Astrocyte of the cerebellum (primary cell): ENCODE results near the gene LIPJ.
A peak's percentile ranks its signal among the peaks of the same experiment; 100 is the strongest.

Experiments used
- DNase-seq: peaks from one replicate; pipeline ENCODE4 v3.0.0-alpha.2; 2011; ENCODE audit warnings: low read depth
- H3K4me3 ChIP-seq: 2 replicates; pipeline ENCODE4 v1.5.1; 2011; ENCODE audit warnings: mild to moderate bottlenecking, low read depth, low read length, moderate library complexity
- CTCF ChIP-seq: IDR thresholded peaks from 2 replicates; pipeline ENCODE4 v1.5.1; 2012; ENCODE audit warnings: low read length, low read depth, moderate library complexity, mild to moderate bottlenecking; ENCODE audit errors: missing control alignments
- in situ Hi-C: cut with HindIII; loops from 2 replicates; pipeline ENCODE4 v1.10.0; 2017; ENCODE audit warnings: low sequenced_read_pairs

The LIPJ gene

GRCh38 chr10:88557256-88557655, 29.3 kb upstream of the LIPJ start:
- TF ChIP-seq CTCF = no peak
- in situ Hi-C loops = no loop called here
- no peak overlapping the region for H3K4me3 ChIP-seq

GRCh38 chr10:88557658-88558057, 28.9 kb upstream of the LIPJ start:
- H3K4me3 ChIP-seq = no peak overlapping the region
- TF ChIP-seq CTCF = no peak
- peak; percentile 57 for DNase-seq
- in situ Hi-C loops = no loop called here

More at GRCh38 chr10:88557256-88557655, 29.3 kb upstream of the LIPJ start:
- no peak for DNase-seq

GRCh38 chr10:88562152-88562551, 24.4 kb upstream of the LIPJ start:
- no peak for TF ChIP-seq CTCF
- no peak for DNase-seq
- in situ Hi-C loops = no loop called here
- H3K4me3 ChIP-seq = no peak overlapping the region

- no peak overlapping the region for H3K4me3 ChIP-seq
- peak; percentile 19 for DNase-seq
- in situ Hi-C loops = no loop called here
- peak; percentile 7 for TF ChIP-seq CTCF
Observed at GRCh38 chr10:88565072-88565471, 21.5 kb upstream of the LIPJ start.

- no peak for TF ChIP-seq CTCF
- in situ Hi-C loops = no loop called here
- DNase-seq = no peak
- H3K4me3 ChIP-seq = peak overlapping the region; percentile 51
Observed at GRCh38 chr10:88582411-88582805, 4.2 kb upstream of the LIPJ start.

- peak; percentile 75 for TF ChIP-seq CTCF
- in situ Hi-C loops = no loop called here
- peak; percentile 6 for DNase-seq
- peak within 1 kb of the TSS; percentile 51 for H3K4me3 ChIP-seq
Observed at GRCh38 chr10:88582806-88583583, 3.6 kb upstream of the LIPJ start, which contains the start of gene RNLS. RNLS (minus strand) TSS chr10:88583318.

GRCh38 chr10:88583584-88583957, 3.0 kb upstream of the LIPJ start:
- no peak for TF ChIP-seq CTCF

More at GRCh38 chr10:88583584-88583957, 3.0 kb upstream of the LIPJ start:
- in situ Hi-C loops = no loop called here
- peak overlapping the region; percentile 51 for H3K4me3 ChIP-seq
- no peak for DNase-seq
